ENCODE measurements around the gene GALNS.

DNA sequence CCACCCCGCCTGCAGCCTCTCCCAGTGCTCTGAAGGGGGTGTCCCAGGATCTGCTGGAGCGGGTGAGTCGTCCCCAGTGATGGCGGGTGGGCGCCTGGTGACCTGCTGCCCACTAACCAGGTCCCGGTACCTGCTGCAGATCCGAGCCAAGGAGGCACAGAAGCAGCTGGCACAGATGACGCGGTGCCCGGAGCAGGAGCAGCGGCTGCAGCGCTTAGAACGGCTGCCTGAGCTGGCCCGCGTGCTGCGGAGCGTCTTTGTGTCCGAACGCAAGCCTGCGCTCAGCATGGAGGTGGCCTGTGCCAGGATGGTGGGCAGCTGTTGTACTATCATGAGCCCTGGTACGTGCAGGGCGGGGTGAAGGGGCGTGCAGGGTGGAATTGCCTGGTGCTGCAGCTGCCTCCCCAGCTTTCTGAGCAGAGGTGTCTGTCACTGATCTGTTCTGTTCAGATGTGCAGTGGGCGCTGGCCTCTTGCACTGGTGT, 49.6 kb downstream of the GALNS start:
- TF ChIP-seq, protein P1, sequence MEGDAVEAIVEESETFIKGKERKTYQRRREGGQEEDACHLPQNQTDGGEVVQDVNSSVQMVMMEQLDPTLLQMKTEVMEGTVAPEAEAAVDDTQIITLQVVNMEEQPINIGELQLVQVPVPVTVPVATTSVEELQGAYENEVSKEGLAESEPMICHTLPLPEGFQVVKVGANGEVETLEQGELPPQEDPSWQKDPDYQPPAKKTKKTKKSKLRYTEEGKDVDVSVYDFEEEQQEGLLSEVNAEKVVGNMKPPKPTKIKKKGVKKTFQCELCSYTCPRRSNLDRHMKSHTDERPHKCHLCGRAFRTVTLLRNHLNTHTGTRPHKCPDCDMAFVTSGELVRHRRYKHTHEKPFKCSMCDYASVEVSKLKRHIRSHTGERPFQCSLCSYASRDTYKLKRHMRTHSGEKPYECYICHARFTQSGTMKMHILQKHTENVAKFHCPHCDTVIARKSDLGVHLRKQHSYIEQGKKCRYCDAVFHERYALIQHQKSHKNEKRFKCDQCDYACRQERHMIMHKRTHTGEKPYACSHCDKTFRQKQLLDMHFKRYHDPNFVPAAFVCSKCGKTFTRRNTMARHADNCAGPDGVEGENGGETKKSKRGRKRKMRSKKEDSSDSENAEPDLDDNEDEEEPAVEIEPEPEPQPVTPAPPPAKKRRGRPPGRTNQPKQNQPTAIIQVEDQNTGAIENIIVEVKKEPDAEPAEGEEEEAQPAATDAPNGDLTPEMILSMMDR (IDR thresholded peaks at IDR 0.05) = no peak
- TF ChIP-seq POLR2A (IDR thresholded peaks at IDR 0.05) = no peak

Measured in heart left ventricle (tissue), 13 donors.